ENCODE measurements around the gene GLRX5.

DNA sequence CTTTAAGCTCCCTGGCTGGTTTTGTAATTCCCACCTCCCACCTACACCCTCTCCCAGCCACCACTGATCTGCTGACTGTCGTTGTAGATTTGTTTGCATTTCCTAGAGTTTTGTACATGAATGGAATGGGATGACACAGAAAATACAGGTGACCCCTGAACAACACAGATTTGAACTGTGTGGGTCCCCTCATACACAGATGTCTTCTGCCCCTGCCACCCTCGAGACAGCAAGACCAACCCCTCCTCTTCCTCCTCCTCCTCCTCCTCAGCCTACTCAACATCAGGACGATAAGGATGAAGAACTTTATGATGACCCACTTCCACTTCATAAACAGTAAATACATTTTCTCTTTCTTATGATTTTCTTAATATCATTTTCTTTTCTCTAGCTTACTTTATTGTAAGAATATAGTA, 47.2 kb upstream of the GLRX5 start:
- TF ChIP-seq GATA2 (IDR thresholded peaks at IDR 0.05; ENCODE audit: low read depth, low read length) (no peak), GATA3 (IDR thresholded peaks at IDR 0.05; ENCODE audit: low read depth, low read length) (no peak)

Measured in SH-SY5Y (cell line).